ENCODE measurements around the gene LAMA4. TPM values are rescaled to one million over a fixed set of nuclear protein-coding genes. Genes with fewer than 3 reads are reported as not detected.

The LAMA4 gene
- total and polyA plus RNA-seq, 2 donors = 3.0 to 15.2 TPM

- no peak for DNase-seq (ENCODE audit: low read depth in 6 of 9, low spot score in 9 of 9)
- no peaks in the 10 kb centered on the region for H3K9me3 ChIP-seq (ENCODE audit: control insufficient read depth in 2 of 2, insufficient read depth in 1 of 2, low read length in 1 of 2)
- no peaks in the 10 kb centered on the region for H3K36me3 ChIP-seq (ENCODE audit: control insufficient read depth in 2 of 2, insufficient read depth in 2 of 2, low read length in 1 of 2)
- H3K4me1 ChIP-seq (ENCODE audit: control insufficient read depth in 2 of 2, insufficient read depth in 2 of 2, low read length in 2 of 2) = no peaks in the 10 kb centered on the region
- H3K27ac ChIP-seq (ENCODE audit: low read depth in 1 of 2, low read length in 1 of 2) = no peak overlapping the region
- no peak overlapping the region for H3K4me3 ChIP-seq (ENCODE audit: low read length in 2 of 2)
- no peaks in the 10 kb centered on the region for H3K27me3 ChIP-seq (ENCODE audit: control insufficient read depth in 2 of 2, insufficient read depth in 1 of 2, low read length in 1 of 2)
- WGBS = 98% methylated on average over 6 of the region's 6 CpGs
Observed at GRCh38 chr6:112148103-112148502, 106.3 kb downstream of the LAMA4 start.

GRCh38 chr6:112145080-112145573 is 109.2 kb downstream of the LAMA4 start:
- DNase-seq (ENCODE audit: low read depth in 6 of 9, low spot score in 9 of 9) = no peak
- 96% methylated on average over 10 of the region's 10 CpGs for WGBS
- Histone ChIP-seq H3K36me3 (ENCODE audit: control insufficient read depth in 2 of 2, insufficient read depth in 2 of 2, low read length in 1 of 2) (no peaks in the 10 kb centered on the region), H3K27ac (ENCODE audit: low read depth in 1 of 2, low read length in 1 of 2) (no peak overlapping the region), H3K4me1 (ENCODE audit: control insufficient read depth in 2 of 2, insufficient read depth in 2 of 2, low read length in 2 of 2) (no peaks in the 10 kb centered on the region), H3K4me3 (ENCODE audit: low read length in 2 of 2) (no peak overlapping the region), H3K27me3 (ENCODE audit: control insufficient read depth in 2 of 2, insufficient read depth in 1 of 2, low read length in 1 of 2) (no peaks in the 10 kb centered on the region), H3K9me3 (ENCODE audit: control insufficient read depth in 2 of 2, insufficient read depth in 1 of 2, low read length in 1 of 2) (no peaks in the 10 kb centered on the region)

- H3K27ac ChIP-seq (ENCODE audit: low read depth in 1 of 2, low read length in 1 of 2) = no peak overlapping the region
- WGBS = 97% methylated on average over 12 of the region's 12 CpGs
- no peaks in the 10 kb centered on the region for H3K27me3 ChIP-seq (ENCODE audit: control insufficient read depth in 2 of 2, insufficient read depth in 1 of 2, low read length in 1 of 2)
- no peak for DNase-seq (ENCODE audit: low read depth in 6 of 9, low spot score in 9 of 9)
- H3K4me3 ChIP-seq (ENCODE audit: low read length in 2 of 2) = no peak overlapping the region
- H3K4me1 ChIP-seq (ENCODE audit: control insufficient read depth in 2 of 2, insufficient read depth in 2 of 2, low read length in 2 of 2) = no peaks in the 10 kb centered on the region
- no peaks in the 10 kb centered on the region for H3K36me3 ChIP-seq (ENCODE audit: control insufficient read depth in 2 of 2, insufficient read depth in 2 of 2, low read length in 1 of 2)
- no peaks in the 10 kb centered on the region for H3K9me3 ChIP-seq (ENCODE audit: control insufficient read depth in 2 of 2, insufficient read depth in 1 of 2, low read length in 1 of 2)
Observed at GRCh38 chr6:112144145-112144926, 110.0 kb downstream of the LAMA4 start.

GRCh38 chr6:112141707-112142106 is 112.7 kb downstream of the LAMA4 start:
- DNase-seq (ENCODE audit: low read depth in 6 of 9, low spot score in 9 of 9) = no peak
- H3K27me3 ChIP-seq (ENCODE audit: control insufficient read depth in 2 of 2, insufficient read depth in 1 of 2, low read length in 1 of 2) = no peaks in the 10 kb centered on the region
- H3K4me1 ChIP-seq (ENCODE audit: control insufficient read depth in 2 of 2, insufficient read depth in 2 of 2, low read length in 2 of 2) = no peaks in the 10 kb centered on the region
- no peaks in the 10 kb centered on the region for H3K9me3 ChIP-seq (ENCODE audit: control insufficient read depth in 2 of 2, insufficient read depth in 1 of 2, low read length in 1 of 2)
- WGBS = 91% methylated on average over 2 of the region's 2 CpGs
- H3K36me3 ChIP-seq (ENCODE audit: control insufficient read depth in 2 of 2, insufficient read depth in 2 of 2, low read length in 1 of 2) = no peaks in the 10 kb centered on the region
- no peak overlapping the region for H3K4me3 ChIP-seq (ENCODE audit: low read length in 2 of 2)
- H3K27ac ChIP-seq (ENCODE audit: low read depth in 1 of 2, low read length in 1 of 2) = no peak overlapping the region

GRCh38 chr6:112139052-112139451 is 115.3 kb downstream of the LAMA4 start:
- H3K27me3 ChIP-seq (ENCODE audit: control insufficient read depth in 2 of 2, insufficient read depth in 1 of 2, low read length in 1 of 2) = no peaks in the 10 kb centered on the region
- H3K4me1 ChIP-seq (ENCODE audit: control insufficient read depth in 2 of 2, insufficient read depth in 2 of 2, low read length in 2 of 2) = no peaks in the 10 kb centered on the region
- 95% methylated on average over 8 of the region's 8 CpGs for WGBS
- H3K36me3 ChIP-seq (ENCODE audit: control insufficient read depth in 2 of 2, insufficient read depth in 2 of 2, low read length in 1 of 2) = no peaks in the 10 kb centered on the region
- no peak for DNase-seq (ENCODE audit: low read depth in 6 of 9, low spot score in 9 of 9)
- no peaks in the 10 kb centered on the region for H3K9me3 ChIP-seq (ENCODE audit: control insufficient read depth in 2 of 2, insufficient read depth in 1 of 2, low read length in 1 of 2)
- no peak overlapping the region for H3K4me3 ChIP-seq (ENCODE audit: low read length in 2 of 2)
- H3K27ac ChIP-seq (ENCODE audit: low read depth in 1 of 2, low read length in 1 of 2) = no peak overlapping the region

GRCh38 chr6:112130878-112131277 is 123.5 kb downstream of the LAMA4 start:
- Histone ChIP-seq H3K9me3 (ENCODE audit: control insufficient read depth in 2 of 2, insufficient read depth in 1 of 2, low read length in 1 of 2) (no peaks in the 10 kb centered on the region), H3K4me3 (ENCODE audit: low read length in 2 of 2) (no peak overlapping the region), H3K4me1 (ENCODE audit: control insufficient read depth in 2 of 2, insufficient read depth in 2 of 2, low read length in 2 of 2) (no peaks in the 10 kb centered on the region), H3K27ac (ENCODE audit: low read depth in 1 of 2, low read length in 1 of 2) (no peak overlapping the region), H3K36me3 (ENCODE audit: control insufficient read depth in 2 of 2, insufficient read depth in 2 of 2, low read length in 1 of 2) (no peaks in the 10 kb centered on the region), H3K27me3 (ENCODE audit: control insufficient read depth in 2 of 2, insufficient read depth in 1 of 2, low read length in 1 of 2) (no peaks in the 10 kb centered on the region)
- DNase-seq (ENCODE audit: low read depth in 6 of 9, low spot score in 9 of 9) = no peak
- 92% methylated on average over 3 of the region's 3 CpGs for WGBS

GRCh38 chr6:112128208-112128607 is 126.2 kb downstream of the LAMA4 start:
- Histone ChIP-seq H3K4me1 (ENCODE audit: control insufficient read depth in 2 of 2, insufficient read depth in 2 of 2, low read length in 2 of 2) (no peaks in the 10 kb centered on the region), H3K36me3 (ENCODE audit: control insufficient read depth in 2 of 2, insufficient read depth in 2 of 2, low read length in 1 of 2) (no peaks in the 10 kb centered on the region), H3K27ac (ENCODE audit: low read depth in 1 of 2, low read length in 1 of 2) (no peak overlapping the region), H3K4me3 (ENCODE audit: low read length in 2 of 2) (no peak overlapping the region), H3K27me3 (ENCODE audit: control insufficient read depth in 2 of 2, insufficient read depth in 1 of 2, low read length in 1 of 2) (no peaks in the 10 kb centered on the region), H3K9me3 (ENCODE audit: control insufficient read depth in 2 of 2, insufficient read depth in 1 of 2, low read length in 1 of 2) (no peaks in the 10 kb centered on the region)
- WGBS = 98% methylated on average over 5 of the region's 5 CpGs
- DNase-seq (ENCODE audit: low read depth in 6 of 9, low spot score in 9 of 9) = no peak

GRCh38 chr6:112123982-112124381 is 130.4 kb downstream of the LAMA4 start:
- Histone ChIP-seq H3K27ac (ENCODE audit: low read depth in 1 of 2, low read length in 1 of 2) (no peak overlapping the region), H3K9me3 (ENCODE audit: control insufficient read depth in 2 of 2, insufficient read depth in 1 of 2, low read length in 1 of 2) (no peaks in the 10 kb centered on the region), H3K27me3 (ENCODE audit: control insufficient read depth in 2 of 2, insufficient read depth in 1 of 2, low read length in 1 of 2) (no peaks in the 10 kb centered on the region), H3K4me3 (ENCODE audit: low read length in 2 of 2) (no peak overlapping the region), H3K4me1 (ENCODE audit: control insufficient read depth in 2 of 2, insufficient read depth in 2 of 2, low read length in 2 of 2) (no peaks in the 10 kb centered on the region), H3K36me3 (ENCODE audit: control insufficient read depth in 2 of 2, insufficient read depth in 2 of 2, low read length in 1 of 2) (no peaks in the 10 kb centered on the region)
- 96% methylated on average over 1 of the region's 1 CpG for WGBS
- DNase-seq (ENCODE audit: low read depth in 6 of 9, low spot score in 9 of 9) = no peak

- 76% methylated on average over 2 of the region's 2 CpGs for WGBS
Observed at GRCh38 chr6:112122756-112123155, 131.6 kb downstream of the LAMA4 start.

More at GRCh38 chr6:112122756-112123155, 131.6 kb downstream of the LAMA4 start:
- Histone ChIP-seq H3K27me3 (ENCODE audit: control insufficient read depth in 2 of 2, insufficient read depth in 1 of 2, low read length in 1 of 2) (no peaks in the 10 kb centered on the region), H3K27ac (ENCODE audit: low read depth in 1 of 2, low read length in 1 of 2) (no peak overlapping the region), H3K9me3 (ENCODE audit: control insufficient read depth in 2 of 2, insufficient read depth in 1 of 2, low read length in 1 of 2) (no peaks in the 10 kb centered on the region), H3K4me3 (ENCODE audit: low read length in 2 of 2) (no peak overlapping the region), H3K4me1 (ENCODE audit: control insufficient read depth in 2 of 2, insufficient read depth in 2 of 2, low read length in 2 of 2) (no peaks in the 10 kb centered on the region), H3K36me3 (ENCODE audit: control insufficient read depth in 2 of 2, insufficient read depth in 2 of 2, low read length in 1 of 2) (no peaks in the 10 kb centered on the region)
- no peak for DNase-seq (ENCODE audit: low read depth in 6 of 9, low spot score in 9 of 9)
